Prostate gland (tissue), 2 donors: ENCODE measurements around the gene ADARB2.

Experiments
- CTCF ChIP-seq, 4 experiments: fragments of 200-600 bp in 2 of 4; fragments of 450-650 bp in 2 of 4; sonication (generic) in 2 of 4; IDR thresholded peaks; 1 replicate in 3 of 4; 2 replicates in 1 of 4; pipeline ENCODE4 v1.5.1; 2016 to 2019; ENCODE audit warnings: antibody characterized with exemption in 4 of 4, mild to moderate bottlenecking in 2 of 4, moderate library complexity in 2 of 4
- POLR2A ChIP-seq: fragments of 450-650 bp; IDR thresholded peaks from one replicate; pipeline ENCODE4 v1.6.1; 2016; ENCODE audit warnings: antibody characterized with exemption, mild to moderate bottlenecking
- POLR2AphosphoS5 ChIP-seq: sonication (generic); formaldehyde crosslinking; IDR thresholded peaks from one replicate; pipeline ENCODE4 v1.6.1; 2017; ENCODE audit warnings: antibody characterized with exemption

- no peak for TF ChIP-seq CTCF (IDR thresholded peaks at IDR 0.05)
- no peak for TF ChIP-seq POLR2A
- TF ChIP-seq POLR2AphosphoS5 = no peak
Measured at GRCh38 chr10:1187151-1187854, 550.0 kb downstream of the ADARB2 start.
